ENCODE data around the gene PKHD1. TPM values are rescaled to one million over a fixed set of nuclear protein-coding genes. Genes with fewer than 3 reads are reported as not detected.
"Not testable (repeated sequence)": the region's sequence is repeated elsewhere in the genome, so short reads cannot be mapped to it uniquely, and the experiment has no call there.

PKHD1 gene
- total RNA-seq, 2 experiments from 2014 or later: not detected

DNA sequence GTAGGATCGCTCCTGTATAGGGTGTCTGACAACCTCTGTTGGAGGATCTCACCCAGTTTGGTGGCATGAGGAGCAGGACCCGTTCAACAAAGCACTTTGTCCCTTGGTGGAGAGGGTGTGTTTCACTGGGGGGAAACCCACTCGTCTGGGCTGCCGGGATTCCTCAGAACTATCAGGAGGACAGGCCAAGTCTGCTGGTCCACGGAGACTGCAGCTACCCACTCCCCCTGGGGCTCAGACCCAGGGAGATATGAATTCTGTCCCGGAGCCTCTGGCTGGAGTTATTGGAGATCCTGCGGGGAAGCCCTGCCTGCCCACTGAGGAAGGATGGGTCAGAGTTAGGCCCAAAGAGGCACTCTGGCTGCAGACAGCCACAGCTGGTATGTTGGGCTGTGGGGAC, 233.1 kb downstream of the PKHD1 start:
- Mint-ChIP-seq H3K27me3 (no peaks in the 10 kb centered on the region), H3K27ac (no peak overlapping the region), H3K9me3 (ENCODE audit: low read depth) (no peaks in the 10 kb centered on the region), H3K36me3 (no peaks in the 10 kb centered on the region), H3K4me1 (no peaks in the 10 kb centered on the region), H3K4me3 (no peak overlapping the region)
- no peak for ATAC-seq
- CTCF ChIA-PET: interaction anchor here (0.9 to 1.7 kb wide), 3 partner anchors 12 to 168 kb away, joined by 4 to 5 read pairs (median 4); no protein-coding TSS in a partner anchor
- DNase-seq: no peak

- H3K36me3 Mint-ChIP-seq; H3K9me3 Mint-ChIP-seq (ENCODE audit: low read depth); H3K27ac Mint-ChIP-seq; CTCF ChIA-PET; DNase-seq; H3K27me3 Mint-ChIP-seq; H3K4me3 Mint-ChIP-seq; ATAC-seq; H3K4me1 Mint-ChIP-seq: not testable (repeated sequence)
Measured at GRCh38 chr6:51853109-51853508, 234.3 kb downstream of the PKHD1 start.

DNA sequence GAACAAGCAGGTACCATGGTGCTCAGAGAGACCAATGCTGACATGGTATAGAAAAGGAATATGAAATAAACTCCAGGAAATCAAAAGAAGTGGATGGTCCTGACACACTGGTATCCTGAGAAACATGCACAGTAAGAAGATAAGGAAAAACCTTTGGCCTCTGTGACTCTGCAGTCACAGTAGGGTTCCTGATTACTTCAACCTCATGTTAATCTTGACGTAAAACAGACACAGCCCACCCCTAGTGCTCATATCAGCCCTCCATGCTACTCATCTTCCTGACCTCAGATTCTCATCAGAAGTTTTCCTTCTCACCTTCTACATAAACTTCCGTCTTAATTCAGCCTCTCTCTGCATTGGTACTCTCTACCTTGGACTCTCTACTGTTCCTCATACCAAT, 240.9 kb downstream of the PKHD1 start:
- CTCF ChIA-PET: no interaction called here
- Mint-ChIP-seq H3K4me3 (no peak overlapping the region), H3K4me1 (no peaks in the 10 kb centered on the region), H3K9me3 (ENCODE audit: low read depth) (peaks cover 2% of the 10 kb centered on the region), H3K27me3 (no peaks in the 10 kb centered on the region), H3K27ac (no peak overlapping the region), H3K36me3 (no peaks in the 10 kb centered on the region)
- ATAC-seq (no peak), DNase-seq (no peak)

GRCh38 chr6:51844336-51844735, 243.1 kb downstream of the PKHD1 start:
- H3K9me3 Mint-ChIP-seq (ENCODE audit: low read depth): peaks cover 2% of the 10 kb centered on the region
- DNase-seq (no peak), ATAC-seq (no peak)
- H3K4me3 Mint-ChIP-seq: no peak overlapping the region
- no peaks in the 10 kb centered on the region for H3K36me3 Mint-ChIP-seq
- H3K27me3 Mint-ChIP-seq: no peaks in the 10 kb centered on the region
- no peaks in the 10 kb centered on the region for H3K4me1 Mint-ChIP-seq
- H3K27ac Mint-ChIP-seq: no peak overlapping the region
- CTCF ChIA-PET: no interaction called here

DNA sequence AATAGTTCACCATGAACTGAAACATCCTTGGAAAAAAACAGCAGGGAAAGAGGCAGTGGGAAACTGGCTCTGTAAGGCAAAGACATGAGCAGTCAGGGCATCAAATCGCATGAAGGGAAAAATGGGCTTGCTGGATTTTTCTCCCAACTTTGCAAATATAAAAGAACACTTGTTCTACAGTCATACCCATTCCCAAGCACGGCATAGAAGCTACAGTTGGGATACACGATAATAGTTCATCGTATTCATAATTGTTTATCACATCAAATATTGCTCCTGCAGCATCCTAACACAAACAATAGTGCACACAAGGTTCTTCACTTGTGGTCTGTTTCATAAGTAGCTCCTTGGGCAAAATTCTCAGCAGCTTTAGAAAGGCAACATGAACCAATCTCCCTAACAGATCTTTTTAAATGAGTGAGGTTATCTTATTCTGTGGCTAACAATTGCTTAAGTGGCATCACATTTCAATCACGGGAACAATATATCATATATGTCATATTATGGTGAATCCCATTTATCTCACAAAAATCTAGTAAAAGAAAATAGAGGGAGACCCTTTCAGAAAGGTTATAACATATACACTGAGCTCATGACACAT, 243.9 kb downstream of the PKHD1 start:
- H3K27me3 Mint-ChIP-seq: no peaks in the 10 kb centered on the region
- no peaks in the 10 kb centered on the region for H3K36me3 Mint-ChIP-seq
- DNase-seq (no peak), ATAC-seq (no peak)
- no peak overlapping the region for H3K27ac Mint-ChIP-seq
- CTCF ChIA-PET: interaction anchor here (1.2 kb wide), 1 partner anchor 11 kb away, joined by 4 read pairs; no protein-coding TSS in a partner anchor
- peaks cover 1% of the 10 kb centered on the region for H3K9me3 Mint-ChIP-seq (ENCODE audit: low read depth)
- H3K4me3 Mint-ChIP-seq: no peak overlapping the region
- no peaks in the 10 kb centered on the region for H3K4me1 Mint-ChIP-seq

DNA sequence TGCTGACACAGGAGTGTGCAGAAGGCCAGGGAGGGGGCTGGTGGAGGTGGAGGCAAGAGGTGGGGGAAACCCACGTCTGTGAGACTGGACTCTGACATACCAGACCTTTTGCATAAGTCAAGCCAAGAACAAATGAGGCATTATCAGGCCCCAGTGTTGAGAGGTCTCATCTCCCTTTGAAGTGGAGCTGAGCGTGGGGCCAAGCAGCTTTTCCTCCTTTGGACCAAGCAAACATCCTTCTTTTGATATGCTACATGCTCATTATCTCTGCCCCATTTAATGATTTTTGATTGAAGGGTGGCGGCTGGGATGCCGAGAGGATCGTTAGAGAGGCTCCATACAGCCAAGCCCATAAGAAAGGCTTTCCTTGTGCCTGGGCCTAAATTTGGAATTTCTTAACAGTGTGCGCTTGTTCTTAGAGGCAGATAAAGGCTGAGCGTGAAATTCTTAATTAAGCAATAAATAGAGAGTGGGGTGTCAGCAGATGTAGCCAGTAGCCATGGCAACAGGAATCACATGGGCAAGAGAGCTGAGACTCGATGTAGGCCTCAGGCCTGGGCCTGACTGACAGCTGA, 244.5 kb downstream of the PKHD1 start:
- DNase-seq (no peak), ATAC-seq (no peak)
- CTCF ChIA-PET: interaction anchor here (1.2 kb wide), 1 partner anchor 12 kb away, joined by 4 read pairs; no protein-coding TSS in a partner anchor
- Mint-ChIP-seq H3K36me3 (no peaks in the 10 kb centered on the region), H3K9me3 (ENCODE audit: low read depth) (no peaks in the 10 kb centered on the region), H3K4me1 (no peaks in the 10 kb centered on the region), H3K27me3 (no peaks in the 10 kb centered on the region), H3K27ac (no peak overlapping the region), H3K4me3 (no peak overlapping the region)

DNA sequence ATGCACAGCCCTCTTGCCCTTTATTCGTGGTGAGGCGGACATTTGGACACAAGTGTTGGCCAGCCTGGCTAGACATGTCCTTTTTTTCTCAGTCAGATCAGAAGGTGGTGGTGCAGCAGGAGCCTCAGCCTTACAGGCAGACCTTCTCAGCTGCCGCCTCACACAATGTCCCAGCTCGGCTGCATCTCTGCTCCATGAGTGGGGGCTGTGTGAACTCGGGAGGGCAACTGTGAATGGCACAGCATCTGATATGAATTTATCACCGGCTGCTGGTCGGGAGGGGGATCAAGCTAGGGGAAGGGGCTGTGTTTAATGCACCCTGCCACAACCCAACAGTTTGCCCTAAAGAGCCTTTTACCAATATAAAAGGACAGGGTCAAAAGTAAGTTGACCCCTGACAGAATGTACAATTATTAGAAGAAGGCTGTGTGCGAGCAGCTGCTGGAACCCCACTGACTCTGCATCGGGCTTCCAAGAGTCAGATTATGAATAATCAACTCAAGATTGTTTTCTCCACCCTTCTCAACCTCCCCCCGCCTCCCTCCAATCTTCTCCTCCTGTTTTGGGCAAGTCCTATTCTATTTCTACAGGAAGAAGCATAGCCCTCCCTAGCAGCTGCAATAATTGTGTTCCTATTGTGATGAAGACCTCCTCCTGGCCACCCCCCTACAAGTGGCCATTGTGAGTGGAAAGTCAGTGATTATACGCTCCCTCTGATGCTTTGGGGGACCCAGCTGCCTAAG, 245.2 kb downstream of the PKHD1 start:
- Mint-ChIP-seq H3K27me3 (no peaks in the 10 kb centered on the region), H3K27ac (no peak overlapping the region), H3K36me3 (no peaks in the 10 kb centered on the region), H3K4me3 (no peak overlapping the region), H3K4me1 (no peaks in the 10 kb centered on the region), H3K9me3 (ENCODE audit: low read depth) (no peaks in the 10 kb centered on the region)
- DNase-seq: no peak
- ATAC-seq: no peak
- CTCF ChIA-PET: interaction anchor here (1.2 kb wide), 1 partner anchor 12 kb away, joined by 4 read pairs; no protein-coding TSS in a partner anchor

DNA sequence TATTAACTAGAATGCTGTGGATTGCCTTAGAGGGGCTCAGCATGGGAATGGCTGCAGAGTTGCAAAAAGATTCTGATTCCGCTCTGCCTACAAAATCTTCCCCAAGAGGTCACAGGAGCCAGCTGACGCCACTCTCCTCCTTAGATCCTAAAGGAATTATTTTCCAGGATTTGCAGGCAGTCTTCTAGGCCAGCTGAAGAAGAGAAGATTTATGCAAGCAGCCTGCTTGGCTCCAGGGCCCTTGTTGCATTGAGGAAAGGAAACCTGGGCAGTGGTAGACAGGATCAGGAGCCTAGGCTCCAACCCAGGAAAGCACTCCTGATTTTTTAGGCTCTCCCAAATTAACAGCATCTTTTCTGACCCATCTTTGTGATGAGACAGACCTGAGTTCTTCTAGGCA, 245.8 kb downstream of the PKHD1 start:
- no peak for DNase-seq
- Mint-ChIP-seq H3K36me3 (no peaks in the 10 kb centered on the region), H3K9me3 (ENCODE audit: low read depth) (no peaks in the 10 kb centered on the region), H3K4me3 (no peak overlapping the region), H3K4me1 (no peaks in the 10 kb centered on the region), H3K27ac (no peak overlapping the region), H3K27me3 (no peaks in the 10 kb centered on the region)
- CTCF ChIA-PET: no interaction called here
- ATAC-seq: no peak

DNA sequence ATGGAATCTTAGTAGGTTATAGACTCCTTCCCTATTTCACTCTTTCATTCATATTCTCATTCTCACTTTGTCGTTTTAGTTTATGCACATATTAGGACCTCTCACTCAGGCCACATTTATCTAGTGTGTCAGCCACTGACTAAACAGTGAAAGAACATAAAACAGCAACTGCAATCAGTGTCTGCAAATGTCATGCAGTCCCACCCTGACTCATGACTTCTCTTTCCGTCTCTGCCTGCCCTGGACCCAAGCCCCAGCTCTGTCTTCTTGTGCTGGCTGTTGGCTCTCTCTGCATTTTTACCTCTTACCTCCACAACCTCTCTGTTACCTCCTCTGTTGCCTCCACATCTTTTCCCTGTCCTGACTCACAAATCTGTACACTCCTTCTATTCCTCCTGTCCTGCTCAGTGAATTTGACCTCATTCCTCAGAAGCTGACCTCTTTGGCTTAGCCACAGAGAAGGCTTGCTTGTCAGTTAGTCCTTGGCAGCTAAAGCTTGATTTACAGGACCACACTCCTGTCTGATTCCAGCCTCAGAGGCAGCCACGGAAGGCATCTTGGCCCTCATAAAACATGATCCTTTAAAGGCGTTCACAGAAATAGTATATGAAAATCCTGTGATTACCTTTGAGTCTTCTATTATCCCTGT, 247.6 kb downstream of the PKHD1 start:
- DNase-seq: no peak
- Mint-ChIP-seq H3K4me3 (no peak overlapping the region), H3K27me3 (no peaks in the 10 kb centered on the region), H3K4me1 (no peaks in the 10 kb centered on the region), H3K36me3 (no peaks in the 10 kb centered on the region), H3K9me3 (ENCODE audit: low read depth) (no peaks in the 10 kb centered on the region), H3K27ac (no peak overlapping the region)
- ATAC-seq: no peak
- CTCF ChIA-PET: no interaction called here

GRCh38 chr6:51830666-51831065, 256.7 kb downstream of the PKHD1 start:
- DNase-seq: no peak
- no peak for ATAC-seq
- Mint-ChIP-seq H3K36me3 (no peaks in the 10 kb centered on the region), H3K27me3 (no peaks in the 10 kb centered on the region), H3K4me3 (no peak overlapping the region), H3K4me1 (no peaks in the 10 kb centered on the region), H3K27ac (no peak overlapping the region), H3K9me3 (ENCODE audit: low read depth) (no peaks in the 10 kb centered on the region)
- CTCF ChIA-PET: no interaction called here

DNA sequence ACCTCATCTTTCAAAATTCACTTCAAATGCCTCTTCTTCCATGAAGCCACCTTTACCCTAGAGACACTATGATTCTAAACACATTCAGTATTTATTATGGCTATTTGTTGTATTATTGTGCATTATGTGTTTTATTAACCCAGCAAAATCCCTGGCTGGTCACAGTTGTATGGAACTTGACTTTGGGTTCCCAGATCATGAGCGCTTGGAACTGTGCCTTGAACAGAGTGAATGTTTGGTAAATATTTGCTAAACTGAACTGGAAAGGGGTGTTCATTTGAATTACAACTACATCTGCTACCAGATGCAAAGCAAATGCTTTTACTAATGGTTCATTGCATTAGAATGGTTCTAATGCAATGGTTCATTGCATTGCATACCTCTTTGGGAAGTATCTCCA, 259.8 kb downstream of the PKHD1 start:
- CTCF ChIA-PET: no interaction called here
- ATAC-seq (no peak), DNase-seq (no peak)
- H3K4me1 Mint-ChIP-seq: no peaks in the 10 kb centered on the region
- no peaks in the 10 kb centered on the region for H3K9me3 Mint-ChIP-seq (ENCODE audit: low read depth)
- no peak overlapping the region for H3K4me3 Mint-ChIP-seq
- no peak overlapping the region for H3K27ac Mint-ChIP-seq
- H3K27me3 Mint-ChIP-seq: no peaks in the 10 kb centered on the region
- H3K36me3 Mint-ChIP-seq: no peaks in the 10 kb centered on the region

GRCh38 chr6:51824940-51825339, 262.5 kb downstream of the PKHD1 start:
- no peaks in the 10 kb centered on the region for H3K4me1 Mint-ChIP-seq
- no peaks in the 10 kb centered on the region for H3K27me3 Mint-ChIP-seq
- CTCF ChIA-PET: no interaction called here
- DNase-seq: no peak
- no peak overlapping the region for H3K27ac Mint-ChIP-seq
- H3K36me3 Mint-ChIP-seq: no peaks in the 10 kb centered on the region
- no peak overlapping the region for H3K4me3 Mint-ChIP-seq
- H3K9me3 Mint-ChIP-seq (ENCODE audit: low read depth): no peaks in the 10 kb centered on the region
- no peak for ATAC-seq

- Mint-ChIP-seq H3K27me3 (no peaks in the 10 kb centered on the region), H3K4me3 (no peak overlapping the region)
- CTCF ChIA-PET: no interaction called here
Measured at GRCh38 chr6:51820555-51820954, 266.9 kb downstream of the PKHD1 start.

More at GRCh38 chr6:51820555-51820954, 266.9 kb downstream of the PKHD1 start:
- H3K9me3 Mint-ChIP-seq (ENCODE audit: low read depth): no peaks in the 10 kb centered on the region
- no peak overlapping the region for H3K27ac Mint-ChIP-seq
- DNase-seq (no peak), ATAC-seq (no peak)
- H3K4me1 Mint-ChIP-seq: no peaks in the 10 kb centered on the region
- no peaks in the 10 kb centered on the region for H3K36me3 Mint-ChIP-seq
